Mesenchymal stem cell (in vitro differentiated cells and primary cell): ENCODE data around the gene TNFRSF25.

Experiments used
- DNase-seq: peaks from one replicate; pipeline ENCODE4 v3.0.0-alpha.2; 2013
- H2AFZ ChIP-seq: one replicate; pipeline ENCODE4 v1.6.1; 2013; ENCODE audit warnings: low read depth, mild to moderate bottlenecking, control low read depth, inconsistent platforms, low read length, moderate library complexity
- H2AK5ac ChIP-seq: 2 replicates; pipeline ENCODE4 v1.6.1; 2013; ENCODE audit warnings: low read length, moderate library complexity, mild to moderate bottlenecking, inconsistent platforms; ENCODE audit not compliant: severe bottlenecking
- H2BK120ac ChIP-seq: one replicate; pipeline ENCODE4 v1.6.1; 2013; ENCODE audit warnings: low read depth, mild to moderate bottlenecking, inconsistent platforms, low read length, moderate library complexity
- H2BK12ac ChIP-seq, 2 experiments: one replicate each; pipeline ENCODE4 v1.6.1; 2013; ENCODE audit warnings: inconsistent platforms in 2 of 2, low read length in 2 of 2, mild to moderate bottlenecking in 2 of 2, moderate library complexity in 2 of 2, control low read depth in 1 of 2
- H2BK15ac ChIP-seq: one replicate; pipeline ENCODE4 v1.6.1; 2013; ENCODE audit warnings: mild to moderate bottlenecking, low read depth, inconsistent platforms; ENCODE audit not compliant: poor library complexity, severe bottlenecking
- H2BK5ac ChIP-seq: 2 replicates; pipeline ENCODE4 v1.6.1; 2013; ENCODE audit warnings: low read depth, mild to moderate bottlenecking, low read length, control low read depth, inconsistent platforms; ENCODE audit not compliant: poor library complexity, severe bottlenecking
- H3K14ac ChIP-seq, 2 experiments: one replicate each; pipeline ENCODE4 v1.6.1; 2013; ENCODE audit warnings: inconsistent platforms in 2 of 2, low read length in 2 of 2, control low read depth in 1 of 2, mild to moderate bottlenecking in 1 of 2, moderate library complexity in 1 of 2
- H3K18ac ChIP-seq, 2 experiments: one replicate each; pipeline ENCODE4 v1.6.1; 2013; ENCODE audit warnings: inconsistent platforms in 2 of 2, low read length in 2 of 2, control low read depth in 1 of 2, low read depth in 1 of 2, mild to moderate bottlenecking in 1 of 2
- H3K23ac ChIP-seq, 2 experiments: one replicate each; pipeline ENCODE4 v1.6.1; 2013; ENCODE audit warnings: inconsistent platforms in 2 of 2, low read length in 2 of 2, mild to moderate bottlenecking in 2 of 2, moderate library complexity in 2 of 2, control low read depth in 1 of 2
- H3K27ac ChIP-seq: 2 replicates; pipeline ENCODE4 v1.5.1; 2013; ENCODE audit warnings: mild to moderate bottlenecking, moderate library complexity, low read length, control low read depth, inconsistent platforms; ENCODE audit not compliant: poor library complexity, severe bottlenecking
- H3K27me3 ChIP-seq, 2 experiments: 2 replicates each; pipeline versions ENCODE4 v1.6.1 to v1.7.0; 2013; ENCODE audit warnings: low read length in 2 of 2, mild to moderate bottlenecking in 2 of 2, moderate library complexity in 2 of 2, control low read depth in 1 of 2, inconsistent platforms in 1 of 2; ENCODE audit not compliant: control insufficient read depth in 1 of 2, insufficient read depth in 1 of 2
- H3K36me3 ChIP-seq, 2 experiments: 2 replicates each; pipeline versions ENCODE4 v1.6.1 to v1.7.0; 2013; ENCODE audit warnings: low read length in 2 of 2, control low read depth in 1 of 2, inconsistent platforms in 1 of 2, low read depth in 1 of 2, mild to moderate bottlenecking in 1 of 2; ENCODE audit not compliant: insufficient read depth in 2 of 2, control insufficient read depth in 1 of 2
- H3K4ac ChIP-seq, 2 experiments: one replicate each; pipeline ENCODE4 v1.6.1; 2013; ENCODE audit warnings: inconsistent platforms in 2 of 2, low read length in 2 of 2, mild to moderate bottlenecking in 2 of 2, moderate library complexity in 2 of 2, control low read depth in 1 of 2, low read depth in 1 of 2
- H3K4me1 ChIP-seq: 2 replicates; pipeline ENCODE4 v1.6.1; 2013; ENCODE audit warnings: low read depth, low read length, control low read depth; ENCODE audit not compliant: control insufficient read depth, insufficient read depth
- H3K4me2 ChIP-seq: 2 replicates; pipeline ENCODE4 v1.6.1; 2013; ENCODE audit warnings: low read length, mild to moderate bottlenecking, inconsistent platforms; ENCODE audit not compliant: poor library complexity, severe bottlenecking
- H3K4me3 ChIP-seq, 2 experiments: 2 replicates each; pipeline versions ENCODE4 v1.5.1 to v1.7.0; 2013; ENCODE audit warnings: low read length in 2 of 2, mild to moderate bottlenecking in 2 of 2, control low read depth in 1 of 2, low read depth in 1 of 2; ENCODE audit not compliant: insufficient read depth in 1 of 2
- H3K79me1 ChIP-seq: replicated peaks from 2 replicates; pipeline ENCODE4 v1.6.1; 2013; ENCODE audit warnings: mild to moderate bottlenecking, control low read depth, low read length, inconsistent platforms; ENCODE audit not compliant: poor library complexity, severe bottlenecking
- H3K9ac ChIP-seq: 2 replicates; pipeline ENCODE4 v1.7.0; 2013; ENCODE audit warnings: mild to moderate bottlenecking, low read length, moderate library complexity
- H3K9me3 ChIP-seq: 2 replicates; pipeline ENCODE4 v1.7.0; 2013; ENCODE audit warnings: mild to moderate bottlenecking, low read length; ENCODE audit not compliant: control insufficient read depth
- H4K8ac ChIP-seq: one replicate; pipeline ENCODE4 v1.6.1; 2013; ENCODE audit warnings: inconsistent platforms, mild to moderate bottlenecking, low read length, moderate library complexity
- H4K91ac ChIP-seq: one replicate; pipeline ENCODE4 v1.6.1; 2013; ENCODE audit warnings: mild to moderate bottlenecking, low read length, inconsistent platforms
- WGBS: methylation state at CpG from one replicate; pipeline ENCODE4 v1.1.7; 2013; ENCODE audit warnings: mixed read lengths; 5-methylcytosine and 5-hydroxymethylcytosine counted together

Gene TNFRSF25

DNA sequence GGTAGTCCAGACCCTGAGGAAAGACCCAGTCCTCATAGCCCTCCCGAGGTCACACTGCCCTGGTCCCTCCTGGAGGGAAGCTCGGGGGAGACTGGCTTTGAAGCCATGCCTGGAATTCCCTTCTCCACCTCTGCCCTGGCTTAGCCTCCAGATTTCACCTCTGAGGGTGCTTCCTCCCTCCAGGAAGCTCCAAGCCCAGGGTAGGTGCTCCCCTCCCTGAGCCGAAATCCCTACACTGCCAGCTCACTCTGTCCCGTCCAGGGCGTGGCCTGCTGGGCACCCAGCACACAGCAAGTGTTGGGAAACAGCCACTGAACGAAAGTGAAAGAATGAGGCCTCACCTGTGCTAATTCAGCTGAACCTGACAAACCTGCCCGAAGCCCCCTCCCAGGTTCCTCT is 6.0 kb upstream of the TNFRSF25 start:
- Histone ChIP-seq H2AK5ac (no peak overlapping the region), H3K9me3 (no peaks in the 10 kb centered on the region), H3K9ac (no peak overlapping the region), H2BK5ac (no peak overlapping the region), H3K79me1 (peaks cover 3% of the 10 kb centered on the region), H3K23ac (no peak overlapping the region), H3K14ac (no peak overlapping the region), H2BK12ac (no peak overlapping the region), H3K27me3 (peaks cover 0 to 4% of the 10 kb centered on the region in 2 experiments), H3K4me1 (peaks cover 2% of the 10 kb centered on the region), H3K4me2 (no peak overlapping the region), H2AFZ (no peak overlapping the region), H3K4ac (no peak overlapping the region), H3K18ac (no peak overlapping the region), H2BK15ac (no peak overlapping the region), H4K91ac (no peak overlapping the region), H3K27ac (no peak overlapping the region), H3K36me3 (peaks cover 35 to 96% of the 10 kb centered on the region in 2 experiments), H3K4me3 (no peak overlapping the region), H4K8ac (no peak overlapping the region), H2BK120ac (no peak overlapping the region)
- WGBS: 97% methylated on average over 7 of the region's 7 CpGs
- no peak for DNase-seq

DNA sequence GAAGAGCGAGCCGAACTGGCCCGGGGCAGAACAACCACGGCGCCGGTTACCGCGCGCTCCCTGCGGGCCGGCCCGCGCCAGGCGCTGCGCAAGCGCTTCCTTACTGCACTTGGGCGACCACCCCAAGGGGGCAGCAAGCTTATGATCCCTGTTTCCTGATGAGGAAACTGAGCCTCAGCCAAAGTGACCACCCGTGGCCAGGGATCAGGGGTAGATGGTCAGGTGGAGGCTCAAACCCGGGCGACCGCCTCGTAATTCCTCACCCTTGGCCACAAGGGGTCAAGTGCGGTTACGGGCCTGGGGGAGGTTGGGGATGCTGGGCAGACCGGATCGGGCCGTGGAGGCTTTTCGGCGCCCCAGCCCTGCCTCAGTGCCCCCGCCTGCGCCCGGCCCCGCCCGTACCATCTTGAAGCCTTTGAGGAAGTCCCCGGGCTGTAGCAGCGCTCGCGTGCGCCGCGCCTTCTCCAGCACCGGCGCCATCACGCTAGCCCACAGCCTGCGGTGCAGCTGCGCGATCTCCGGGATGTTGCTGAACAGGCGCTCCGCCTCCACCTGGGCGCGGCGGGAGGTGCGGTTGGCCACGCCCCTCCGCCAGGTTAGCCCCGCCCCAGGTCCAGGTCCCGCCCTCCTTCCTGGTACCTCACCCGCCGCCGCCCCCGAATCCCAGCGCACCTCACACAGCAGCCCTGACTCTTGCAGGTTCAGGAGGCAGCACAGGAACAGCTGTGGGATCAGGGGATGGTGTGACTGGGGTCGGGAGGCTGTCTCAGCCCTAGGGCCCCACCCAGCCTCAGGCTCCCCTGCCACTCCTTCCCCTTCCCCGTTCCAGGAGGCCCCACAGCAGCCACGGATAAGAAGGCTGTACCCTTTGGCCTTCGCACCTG is 5.4 kb upstream of the TNFRSF25 start:
- Histone ChIP-seq H3K36me3 (peaks cover 35 to 95% of the 10 kb centered on the region in 2 experiments), H3K9me3 (no peaks in the 10 kb centered on the region), H3K4me1 (peaks cover 2% of the 10 kb centered on the region), H3K18ac (no peak overlapping the region), H3K23ac (no peak overlapping the region), H3K27ac (no peak overlapping the region), H3K9ac (no peak overlapping the region), H2BK120ac (no peak overlapping the region), H2AK5ac (no peak overlapping the region), H3K4ac (no peak overlapping the region), H3K27me3 (peaks cover 0 to 6% of the 10 kb centered on the region in 2 experiments), H3K79me1 (peaks cover 3% of the 10 kb centered on the region), H2AFZ (no peak overlapping the region), H2BK12ac (no peak overlapping the region), H4K91ac (no peak overlapping the region), H2BK15ac (no peak overlapping the region), H3K14ac (no peak overlapping the region), H3K4me3 (no peak overlapping the region), H3K4me2 (no peak overlapping the region), H4K8ac (no peak overlapping the region), H2BK5ac (no peak overlapping the region)
- 95% methylated on average over 63 of the region's 67 CpGs for WGBS
- DNase-seq: no peak

DNA sequence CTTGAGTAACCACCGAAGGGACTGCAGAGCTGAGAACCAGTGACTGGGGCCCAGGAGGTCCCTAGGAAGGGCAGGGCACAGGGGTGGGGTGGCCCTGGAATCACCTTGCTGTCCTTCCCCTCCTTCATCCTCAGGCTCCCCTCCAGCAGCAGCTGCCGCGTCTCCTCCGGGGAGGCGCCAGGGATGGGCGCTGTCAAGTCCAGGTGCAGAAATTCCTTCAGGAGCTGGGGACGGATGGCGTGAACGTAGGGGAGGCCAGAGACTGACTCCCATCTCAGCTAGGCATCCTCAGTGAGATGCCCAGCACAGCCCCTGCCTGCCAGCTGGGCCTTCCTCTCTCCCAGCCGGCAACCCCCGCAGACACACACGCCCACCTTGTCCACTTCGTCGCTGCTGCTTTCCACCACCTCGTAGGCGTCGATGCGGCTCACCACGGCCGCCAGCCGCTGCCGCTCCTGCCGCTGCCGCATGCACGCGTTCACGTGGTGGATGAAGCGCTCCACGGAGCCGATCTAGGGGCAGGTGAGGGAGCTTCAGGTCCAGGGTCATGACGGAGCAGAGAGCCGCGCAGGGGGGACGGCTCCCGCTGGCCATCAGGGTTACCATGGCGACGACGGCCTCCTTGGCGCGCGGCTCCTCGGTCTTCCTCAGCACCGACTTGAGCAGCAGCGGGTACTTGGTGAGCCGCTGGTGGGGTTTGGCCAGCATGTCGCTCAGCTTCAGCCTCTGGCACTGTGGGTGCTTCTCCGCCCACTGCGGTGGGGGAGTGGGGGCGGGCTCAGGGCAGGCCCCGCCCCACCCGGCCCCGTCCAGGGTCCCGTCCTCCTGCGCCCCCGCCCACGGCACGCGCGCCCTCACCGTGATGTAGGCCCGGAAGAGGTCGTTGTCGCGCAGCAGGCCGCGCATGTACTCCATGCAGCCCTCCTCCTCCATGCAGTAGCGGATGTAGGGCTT is 4.4 kb upstream of the TNFRSF25 start:
- H3K27me3 ChIP-seq: peaks cover 0 to 9% of the 10 kb centered on the region in 2 experiments
- no peak overlapping the region for H4K8ac ChIP-seq
- no peak overlapping the region for H2AFZ ChIP-seq
- no peak overlapping the region for H3K27ac ChIP-seq
- H2BK5ac ChIP-seq: no peak overlapping the region
- no peak overlapping the region for H3K4ac ChIP-seq
- DNase-seq: no peak
- peaks cover 35 to 97% of the 10 kb centered on the region in 2 experiments for H3K36me3 ChIP-seq
- no peak overlapping the region for H3K23ac ChIP-seq
- no peak overlapping the region for H3K4me3 ChIP-seq
- no peak overlapping the region for H3K9ac ChIP-seq
- no peak overlapping the region for H3K18ac ChIP-seq
- H4K91ac ChIP-seq: no peak overlapping the region
- H3K4me1 ChIP-seq: peaks cover 1% of the 10 kb centered on the region
- no peaks in the 10 kb centered on the region for H3K9me3 ChIP-seq
- no peak overlapping the region for H2BK120ac ChIP-seq
- H3K79me1 ChIP-seq: no peaks in the 10 kb centered on the region
- H3K4me2 ChIP-seq: no peak overlapping the region
- no peak overlapping the region for H2AK5ac ChIP-seq
- WGBS: 96% methylated on average over 67 of the region's 67 CpGs
- no peak overlapping the region for H3K14ac ChIP-seq
- H2BK12ac ChIP-seq: no peak overlapping the region
- no peak overlapping the region for H2BK15ac ChIP-seq
